HG02970 (cell line): ENCODE data around the gene PRKCA.
A peak's percentile ranks its signal among the peaks of the same experiment; 100 is the strongest.

Experiments
- ATAC-seq: cut with Tn5 transposase; IDR thresholded peaks from one replicate; pipeline ENCODE4 v1.9.1; 2021; ENCODE audit warnings: mild to moderate bottlenecking, moderate library complexity, moderate number of reproducible peaks; ENCODE audit not compliant: unreplicated experiment, low FRiP score

The PRKCA gene

GRCh38 chr17:66525338-66525737 is 222.9 kb downstream of the PRKCA start:
- ATAC-seq, result no peak

- no peak for ATAC-seq
Observed at GRCh38 chr17:66526827-66527226, 224.4 kb downstream of the PRKCA start.

GRCh38 chr17:66527335-66527734 is 224.9 kb downstream of the PRKCA start:
- ATAC-seq, result no peak

GRCh38 chr17:66531851-66532295 is 229.5 kb downstream of the PRKCA start:
- no peak for ATAC-seq

- no peak for ATAC-seq
Observed at GRCh38 chr17:66533572-66533971, 231.2 kb downstream of the PRKCA start.

GRCh38 chr17:66533986-66534385 is 231.6 kb downstream of the PRKCA start:
- no peak for ATAC-seq

GRCh38 chr17:66535611-66536010 is 233.2 kb downstream of the PRKCA start:
- ATAC-seq, result no peak

GRCh38 chr17:66537502-66537901 is 235.1 kb downstream of the PRKCA start:
- no peak for ATAC-seq

GRCh38 chr17:66538776-66539175 is 236.4 kb downstream of the PRKCA start:
- ATAC-seq, result no peak

GRCh38 chr17:66540131-66540781 is 237.8 kb downstream of the PRKCA start:
- no peak for ATAC-seq

GRCh38 chr17:66541461-66542128 is 239.2 kb downstream of the PRKCA start:
- peak; percentile 84 for ATAC-seq

- peak; percentile 67 for ATAC-seq
Observed at GRCh38 chr17:66542129-66542966, 239.9 kb downstream of the PRKCA start.

- ATAC-seq, result no peak
Observed at GRCh38 chr17:66542967-66543520, 240.6 kb downstream of the PRKCA start.

- no peak for ATAC-seq
Observed at GRCh38 chr17:66543526-66543925, 241.1 kb downstream of the PRKCA start.

- no peak for ATAC-seq
Observed at GRCh38 chr17:66545918-66546317, 243.5 kb downstream of the PRKCA start.

GRCh38 chr17:66547151-66547865 is 244.9 kb downstream of the PRKCA start:
- ATAC-seq, result no peak

- no peak for ATAC-seq
Observed at GRCh38 chr17:66548158-66548557, 245.7 kb downstream of the PRKCA start.

- ATAC-seq, result no peak
Observed at GRCh38 chr17:66548659-66549310, 246.4 kb downstream of the PRKCA start.

GRCh38 chr17:66549311-66549704 is 246.9 kb downstream of the PRKCA start:
- no peak for ATAC-seq

- no peak for ATAC-seq
Observed at GRCh38 chr17:66549731-66550207, 247.4 kb downstream of the PRKCA start.
